NCI-H748 (cell line): ENCODE measurements around the gene STK17A.
"Not testable (repeated sequence)": the region's sequence is repeated elsewhere in the genome, so short reads cannot be mapped to it uniquely, and the experiment has no call there.

Experiments
- DNase-seq: peaks from one replicate; lab custom pipeline; 2025; ENCODE audit not compliant: unreplicated experiment; lab: John Stamatoyannopoulos, UW

The STK17A gene

DNA sequence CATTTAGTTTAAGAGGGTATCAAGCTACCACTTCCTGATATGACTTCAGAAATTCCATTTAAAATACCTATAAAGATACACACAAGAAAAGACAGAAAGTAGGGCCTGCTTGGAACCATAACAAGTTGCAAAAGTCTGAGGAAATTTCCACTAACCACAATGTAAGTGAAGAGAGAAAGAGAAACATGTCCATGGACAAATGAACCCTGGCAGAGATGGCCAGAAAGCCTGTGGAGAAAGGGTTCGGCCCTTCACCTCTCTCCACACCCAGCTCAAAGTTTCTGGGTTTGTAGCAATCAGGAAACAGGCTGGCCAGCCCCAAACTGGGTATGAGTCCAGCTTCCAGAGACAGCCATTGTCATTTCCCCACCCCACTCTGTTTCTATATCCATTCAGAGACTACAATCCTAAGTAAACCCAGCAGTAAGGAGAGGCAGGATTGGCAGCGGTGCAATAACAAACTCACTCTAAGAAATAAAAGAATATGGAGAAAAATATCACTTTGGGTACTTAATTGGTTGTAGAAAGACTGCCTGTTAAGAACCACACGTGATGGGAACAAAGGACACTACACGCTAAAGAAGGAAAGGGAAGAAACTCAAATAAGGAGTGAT lies 71.1 kb downstream of the STK17A start:
- DNase-seq: no peak

DNA sequence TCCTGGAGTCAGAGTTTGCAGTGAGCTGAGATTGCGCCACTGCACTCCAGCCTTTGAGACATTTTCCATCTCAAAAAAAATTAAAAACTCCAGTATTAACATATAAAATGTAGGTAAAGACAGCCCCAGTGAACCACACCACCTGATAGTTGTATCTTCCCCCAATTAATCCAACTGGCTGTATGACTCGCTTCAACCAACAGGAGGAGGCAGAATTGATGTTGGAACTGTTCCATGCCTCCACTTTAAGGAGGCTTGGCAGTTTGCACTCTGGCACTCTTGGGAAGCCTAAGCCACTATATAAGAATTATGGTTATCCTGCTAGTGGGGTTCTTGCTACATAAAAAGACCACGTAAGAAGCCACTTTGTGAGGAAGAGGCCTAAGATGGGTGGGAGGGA lies 72.7 kb downstream of the STK17A start:
- DNase-seq: no peak

DNA sequence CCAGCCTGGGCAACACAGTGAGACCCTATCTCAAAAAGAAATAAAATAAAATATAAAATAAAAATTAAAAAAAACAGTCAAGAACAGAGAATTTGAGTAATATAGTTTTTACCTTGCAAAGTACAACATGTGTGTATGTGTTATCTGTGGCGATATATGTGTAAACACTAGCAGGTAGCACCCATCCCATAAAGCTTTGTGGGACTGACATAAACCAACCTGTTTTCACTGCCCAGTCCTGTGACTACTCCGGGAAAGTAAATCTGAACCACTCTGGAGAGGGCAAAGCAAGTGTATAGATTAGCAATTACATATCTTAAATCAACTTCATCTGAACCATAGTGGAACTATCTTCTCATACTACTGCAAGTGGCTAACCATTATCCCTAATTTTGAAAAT lies 74.1 kb downstream of the STK17A start:
- DNase-seq: no peak

DNA sequence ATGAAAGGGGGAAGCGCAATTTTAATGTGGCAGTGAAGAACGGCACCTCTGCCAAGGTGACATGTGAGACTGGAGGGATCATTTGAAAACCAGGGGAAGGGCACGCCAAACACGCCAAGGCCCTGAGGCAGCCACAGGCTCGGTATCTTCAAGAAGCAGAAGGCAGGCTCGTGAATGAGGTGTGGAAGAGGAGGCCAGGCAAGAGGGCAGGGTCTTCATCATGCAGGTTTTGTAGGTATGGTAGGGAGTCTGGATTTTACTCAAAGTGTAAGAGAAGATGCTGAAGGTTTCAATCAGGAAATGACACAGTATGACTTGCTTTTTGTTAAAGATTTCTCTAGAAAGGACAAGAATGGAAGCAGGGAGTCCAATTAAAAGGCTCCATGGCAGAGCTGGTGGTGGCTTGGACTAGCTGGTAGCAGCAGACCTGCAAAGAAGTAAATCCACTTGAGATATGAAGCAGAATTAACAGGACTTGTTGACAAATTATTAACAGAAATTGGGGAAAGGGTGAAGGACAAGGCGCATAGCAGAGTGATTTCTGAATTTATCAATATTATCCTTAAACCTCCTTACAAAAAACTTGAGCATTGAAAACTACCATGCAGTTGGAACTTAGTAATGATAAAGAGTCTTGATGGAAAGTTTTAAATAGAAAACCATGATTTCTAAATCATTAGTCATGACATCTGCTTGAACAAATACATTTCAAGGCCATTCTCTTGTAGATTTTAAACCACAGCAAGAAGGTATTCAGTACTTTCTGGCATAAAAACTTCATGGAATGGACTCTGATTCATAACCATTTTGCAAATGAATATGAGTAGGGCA lies 76.0 kb downstream of the STK17A start:
- DNase-seq: no peak

DNA sequence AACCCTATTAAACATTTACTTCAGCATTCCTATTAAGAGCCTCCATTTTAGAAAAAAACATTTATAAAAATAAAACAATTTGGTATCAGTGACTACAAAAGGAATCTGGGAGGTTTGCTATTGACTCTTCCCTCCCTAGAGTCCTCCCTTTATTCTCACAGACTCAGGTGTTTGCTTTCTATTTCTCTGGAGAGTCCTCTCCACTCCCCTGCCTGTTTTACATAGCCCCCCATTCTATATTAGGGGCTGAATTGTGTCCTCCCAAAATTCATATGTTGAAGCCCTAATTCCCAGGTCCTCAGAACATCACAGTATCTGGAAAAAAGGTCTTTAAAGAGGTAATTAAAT lies 76.6 kb downstream of the STK17A start:
- no peak for DNase-seq

DNA sequence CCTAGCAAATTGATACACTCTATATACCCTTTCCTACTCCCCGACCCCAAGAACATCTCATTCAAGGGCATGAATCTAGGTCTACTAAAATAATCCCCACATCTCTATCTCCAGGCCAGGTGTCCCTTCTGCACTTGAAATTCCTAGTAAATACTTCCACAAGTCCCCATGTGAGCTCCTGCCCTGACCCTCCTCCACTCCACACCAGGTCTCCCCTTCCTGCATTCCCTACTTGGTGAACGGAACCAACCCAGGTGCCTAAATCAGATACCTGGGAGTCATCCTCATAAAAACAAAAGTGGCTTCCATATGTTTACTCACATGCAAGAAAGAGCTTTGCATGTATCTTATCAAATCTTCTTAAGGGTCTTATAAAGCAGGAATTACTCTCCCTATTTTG lies 77.2 kb downstream of the STK17A start:
- no peak for DNase-seq

DNA sequence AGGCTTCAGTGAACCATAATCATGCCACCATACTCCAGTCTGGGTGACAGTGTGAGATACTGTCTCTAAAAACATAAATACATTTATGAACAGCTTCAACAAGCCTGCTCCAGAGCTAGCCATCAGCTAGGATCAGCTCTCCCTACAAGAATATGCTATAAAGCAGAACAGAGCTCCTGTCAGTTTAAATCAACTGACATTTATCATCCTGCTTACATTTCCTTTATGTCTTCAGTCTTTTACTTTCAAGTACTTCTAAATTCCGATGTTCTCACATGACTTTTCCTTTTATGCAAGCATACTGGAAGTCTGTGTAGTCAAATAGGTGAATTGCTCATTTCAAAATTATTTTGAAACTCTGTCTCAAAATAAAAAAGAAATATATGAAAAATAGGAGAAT lies 81.8 kb downstream of the STK17A start:
- DNase-seq: no peak

DNA sequence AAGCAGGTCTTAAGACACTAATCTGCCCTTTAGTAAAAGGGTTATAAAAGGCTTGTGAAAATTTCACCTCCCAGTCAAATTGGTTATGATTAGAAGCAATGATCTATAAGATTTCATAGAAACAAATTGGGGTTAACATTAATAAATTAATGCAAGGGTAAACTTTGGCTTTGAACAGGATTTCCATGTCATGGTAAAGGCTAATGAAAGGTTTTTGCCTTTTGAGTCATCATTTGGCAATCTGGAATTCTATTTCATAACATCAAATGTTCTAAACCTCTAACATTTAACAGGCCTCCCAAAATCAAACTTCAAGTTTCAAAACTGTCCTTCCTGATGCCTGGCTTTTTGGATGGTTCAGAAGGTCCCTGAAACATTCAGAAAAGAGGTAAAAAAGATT lies 84.0 kb downstream of the STK17A start:
- no peak for DNase-seq

DNA sequence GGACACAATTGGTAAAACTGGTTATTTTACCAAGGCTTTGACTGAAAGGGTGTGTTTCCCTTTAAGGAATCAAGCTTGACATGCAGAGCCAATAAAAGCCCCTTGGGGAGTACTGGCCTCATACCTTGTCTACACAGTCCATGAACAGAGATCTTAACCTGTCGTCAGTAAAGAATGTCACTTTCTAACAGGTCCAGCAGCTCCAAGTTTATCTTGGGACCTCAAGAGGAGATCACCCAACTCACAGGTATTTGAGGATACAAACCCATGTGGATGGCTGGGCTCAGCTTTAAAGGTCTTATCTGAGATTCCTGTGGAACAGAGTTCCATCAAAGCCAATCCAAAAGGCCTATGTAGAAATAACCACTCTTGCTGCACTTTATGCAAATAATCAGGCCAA lies 85.1 kb downstream of the STK17A start:
- no peak for DNase-seq

DNA sequence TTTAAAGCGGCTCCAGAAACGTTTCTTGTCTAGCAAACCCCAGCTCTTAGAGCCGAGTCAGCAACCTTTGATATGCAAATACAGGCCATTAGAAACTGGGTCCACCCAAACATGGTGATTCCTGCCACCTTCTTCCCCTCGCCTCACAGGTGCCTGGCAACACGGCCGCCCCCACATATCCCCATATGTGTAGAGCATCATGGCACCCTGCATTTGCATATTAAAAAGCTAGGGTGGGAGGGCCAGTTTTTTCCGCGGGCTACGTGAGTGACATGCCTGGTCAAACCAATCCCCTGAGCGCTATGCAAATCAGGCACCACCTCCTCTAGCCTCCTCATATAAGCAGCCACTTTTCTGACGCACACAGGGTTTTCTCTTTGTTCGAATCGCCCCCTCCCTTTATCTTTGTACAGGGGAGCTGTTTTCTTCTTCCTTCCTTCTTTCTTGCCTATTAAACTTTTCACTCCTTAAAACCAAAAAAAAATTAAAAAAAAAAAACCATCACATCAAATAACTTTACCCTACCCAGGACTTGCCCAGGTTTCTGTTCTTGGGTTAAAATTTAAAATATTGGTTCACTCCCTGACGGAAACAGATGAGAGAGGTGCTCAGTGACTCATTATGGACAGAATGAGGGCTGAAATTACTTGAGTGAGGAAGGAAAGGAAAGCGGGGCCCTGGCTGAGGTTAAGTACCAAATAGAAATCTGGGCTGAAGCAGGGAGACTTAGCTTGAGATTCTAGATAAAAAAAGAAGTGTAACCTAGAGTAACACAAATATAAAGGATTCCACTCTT lies 86.6 kb downstream of the STK17A start:
- no peak for DNase-seq

DNA sequence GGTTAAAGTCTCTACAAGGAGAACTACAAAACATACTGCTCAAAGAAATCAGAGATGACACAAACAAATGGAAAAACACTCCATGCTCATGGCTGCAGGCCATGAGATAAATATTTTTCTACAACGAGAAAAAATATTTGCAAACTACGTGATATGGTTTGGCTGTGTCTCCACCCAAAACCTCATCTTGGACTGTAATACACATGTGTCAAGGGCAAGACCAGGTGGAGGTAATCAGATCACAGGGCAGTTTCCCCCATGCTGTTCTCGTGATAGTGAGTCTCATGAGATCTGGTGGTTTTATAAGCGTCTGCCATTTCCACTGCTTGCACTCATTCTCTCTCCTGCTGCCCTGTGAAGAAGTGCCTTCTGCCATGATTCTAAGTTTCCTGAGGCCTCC lies 88.6 kb downstream of the STK17A start:
- no peak for DNase-seq

DNA sequence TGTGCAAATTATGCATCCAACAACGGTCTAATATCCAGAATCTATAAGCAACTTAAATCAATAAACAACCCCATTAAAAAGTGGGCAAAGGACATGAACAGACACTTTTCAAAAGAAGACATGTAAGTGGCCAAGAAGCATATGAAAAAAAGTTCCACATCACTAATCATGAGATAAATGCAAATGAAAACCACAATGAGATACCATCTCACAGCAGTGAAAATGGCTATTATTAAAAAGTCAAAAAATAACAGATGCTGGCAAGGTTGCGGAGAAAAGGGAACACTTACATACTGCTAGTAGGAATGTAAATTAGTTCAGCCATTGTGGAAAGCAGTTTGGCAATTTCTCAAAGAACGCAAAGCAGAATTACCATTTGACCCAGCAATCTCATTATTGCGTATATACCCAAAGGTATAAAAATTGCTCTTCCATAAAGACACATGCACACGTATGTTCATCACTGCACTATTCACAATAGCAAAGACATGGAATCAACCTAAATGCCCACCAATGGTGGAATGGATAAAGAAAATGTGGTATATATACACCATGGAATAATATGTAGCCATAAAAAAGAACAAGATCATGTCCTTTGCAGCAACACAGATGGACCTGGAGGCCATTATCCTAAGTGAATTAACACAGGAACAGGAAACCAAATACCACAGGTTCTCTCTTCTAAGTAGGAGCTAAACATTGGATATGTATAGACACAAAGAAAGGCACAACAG lies 90.5 kb downstream of the STK17A start:
- not testable (repeated sequence) for DNase-seq

DNA sequence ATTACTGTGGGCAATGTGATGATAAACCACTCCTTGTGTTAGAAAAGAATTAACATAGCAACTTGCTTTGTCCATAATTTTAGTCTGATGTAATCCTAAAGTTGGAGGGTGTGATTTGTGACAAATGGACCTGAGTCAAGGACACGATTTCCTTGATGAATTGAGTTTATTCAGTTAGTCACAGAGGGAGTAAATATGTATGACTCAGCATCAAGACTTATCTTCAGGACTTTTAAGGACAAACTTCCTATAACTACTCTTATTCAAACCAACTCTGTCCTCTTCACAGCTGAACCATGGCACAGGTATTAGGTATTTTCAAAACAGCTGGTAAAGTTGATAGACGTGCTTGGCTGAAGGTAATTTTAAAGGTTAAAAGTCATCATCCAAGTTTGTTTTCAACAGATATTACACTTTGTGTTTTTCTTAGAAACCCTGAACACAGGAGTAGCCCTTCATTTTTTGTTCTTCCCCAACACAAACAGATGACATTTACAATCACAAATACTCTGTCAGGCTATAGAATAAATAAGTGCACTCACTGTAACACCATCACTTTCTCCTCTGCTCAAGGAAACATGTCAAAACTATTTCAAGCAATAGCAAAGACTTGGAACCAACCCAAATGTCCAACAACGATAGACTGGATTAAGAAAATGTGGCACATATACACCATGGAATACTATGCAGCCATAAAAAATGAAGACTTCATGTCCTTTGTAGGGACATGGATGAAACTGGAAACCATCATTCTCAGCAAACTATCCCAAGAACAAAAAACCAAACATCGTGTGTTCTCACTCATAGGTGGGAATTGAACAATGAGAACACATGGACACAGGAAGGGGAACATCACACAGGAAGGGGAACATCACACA lies 91.9 kb downstream of the STK17A start:
- no peak for DNase-seq
